ENCODE data around the gene DPH7.
"Not testable (repeated sequence)": the region's sequence is repeated elsewhere in the genome, so short reads cannot be mapped to it uniquely, and the experiment has no call there.

DPH7 gene

GRCh38 chr9:137515338-137515724 is 63.4 kb downstream of the DPH7 start:
- Histone ChIP-seq H2AFZ (ENCODE audit: low read length) (no peak overlapping the region), H3K36me3 (ENCODE audit: insufficient read depth, low read length) (no peaks in the 10 kb centered on the region), H4K20me1 (ENCODE audit: insufficient read depth, low read length, poor library complexity, severe bottlenecking) (no peaks in the 10 kb centered on the region), H3K9me2 (replicated peaks; ENCODE audit: low read depth, low read length) (no peaks in the 10 kb centered on the region), H3K79me2 (ENCODE audit: insufficient read depth, low read length) (no peaks in the 10 kb centered on the region), H3K4me2 (ENCODE audit: low read depth, low read length, poor library complexity, severe bottlenecking) (no peak overlapping the region), H3K4me1 (ENCODE audit: insufficient read depth, low read length, poor library complexity, severe bottlenecking) (no peaks in the 10 kb centered on the region), H3K9ac (ENCODE audit: low read depth, low read length, poor library complexity, severe bottlenecking) (no peak overlapping the region), H3F3A (ENCODE audit: low read depth) (no peaks in the 10 kb centered on the region; the same call in 1 of the 2 replicates), H3K9me3 (ENCODE audit: insufficient read depth, low read depth, low read length) (no peaks in the 10 kb centered on the region), H3K4me3 (ENCODE audit: low read length, poor library complexity, severe bottlenecking) (no peak overlapping the region), H3K27me3 (ENCODE audit: insufficient read depth, low read length, poor library complexity, severe bottlenecking) (no peaks in the 10 kb centered on the region)
- TF ChIP-seq CTCF (conservative IDR thresholded peaks at IDR 0.05; ENCODE audit: low read length) = no peak
- TF ChIP-seq EZH2phosphoT487 (IDR thresholded peaks at IDR 0.05; ENCODE audit: borderline replicate concordance) = no peak

- H3K9ac ChIP-seq (ENCODE audit: low read depth, low read length, poor library complexity, severe bottlenecking) = no peak overlapping the region
- no peaks in the 10 kb centered on the region for H3K9me3 ChIP-seq (ENCODE audit: insufficient read depth, low read depth, low read length)
- H3K36me3 ChIP-seq (ENCODE audit: insufficient read depth, low read length) = no peaks in the 10 kb centered on the region
- H3K27me3 ChIP-seq (ENCODE audit: insufficient read depth, low read length, poor library complexity, severe bottlenecking) = no peaks in the 10 kb centered on the region
- no peaks in the 10 kb centered on the region for H3K79me2 ChIP-seq (ENCODE audit: insufficient read depth, low read length)
- no peak overlapping the region for H3K4me3 ChIP-seq (ENCODE audit: low read length, poor library complexity, severe bottlenecking)
- H3K4me1 ChIP-seq (ENCODE audit: insufficient read depth, low read length, poor library complexity, severe bottlenecking) = no peaks in the 10 kb centered on the region
- no peaks in the 10 kb centered on the region; the same call in 1 of the 2 replicates for H3F3A ChIP-seq (ENCODE audit: low read depth)
- no peaks in the 10 kb centered on the region for H4K20me1 ChIP-seq (ENCODE audit: insufficient read depth, low read length, poor library complexity, severe bottlenecking)
- no peak overlapping the region for H3K4me2 ChIP-seq (ENCODE audit: low read depth, low read length, poor library complexity, severe bottlenecking)
- no peak for TF ChIP-seq CTCF (conservative IDR thresholded peaks at IDR 0.05; ENCODE audit: low read length)
- TF ChIP-seq EZH2phosphoT487 (IDR thresholded peaks at IDR 0.05; ENCODE audit: borderline replicate concordance) = no peak
- no peaks in the 10 kb centered on the region for H3K9me2 ChIP-seq (replicated peaks; ENCODE audit: low read depth, low read length)
- no peak overlapping the region for H2AFZ ChIP-seq (ENCODE audit: low read length)
These were observed 63.9 kb downstream of the DPH7 start for GRCh38 chr9:137514691-137515337.

GRCh38 chr9:137513801-137514570 is 64.7 kb downstream of the DPH7 start:
- not testable (repeated sequence) for H3K9ac ChIP-seq (ENCODE audit: low read depth, low read length, poor library complexity, severe bottlenecking); H2AFZ ChIP-seq (ENCODE audit: low read length); H3K36me3 ChIP-seq (ENCODE audit: insufficient read depth, low read length); H3K4me1 ChIP-seq (ENCODE audit: insufficient read depth, low read length, poor library complexity, severe bottlenecking); H3K9me3 ChIP-seq (ENCODE audit: insufficient read depth, low read depth, low read length); H3K79me2 ChIP-seq (ENCODE audit: insufficient read depth, low read length); H4K20me1 ChIP-seq (ENCODE audit: insufficient read depth, low read length, poor library complexity, severe bottlenecking); H3K27me3 ChIP-seq (ENCODE audit: insufficient read depth, low read length, poor library complexity, severe bottlenecking); H3K4me2 ChIP-seq (ENCODE audit: low read depth, low read length, poor library complexity, severe bottlenecking); H3F3A ChIP-seq (ENCODE audit: low read depth); H3K4me3 ChIP-seq (ENCODE audit: low read length, poor library complexity, severe bottlenecking); H3K9me2 ChIP-seq (replicated peaks; ENCODE audit: low read depth, low read length)

- H3K36me3 ChIP-seq (ENCODE audit: insufficient read depth, low read length); H3K79me2 ChIP-seq (ENCODE audit: insufficient read depth, low read length); H3K4me2 ChIP-seq (ENCODE audit: low read depth, low read length, poor library complexity, severe bottlenecking): not testable (repeated sequence)
These were observed 65.6 kb downstream of the DPH7 start for GRCh38 chr9:137513136-137513535.

More at GRCh38 chr9:137513136-137513535, 65.6 kb downstream of the DPH7 start:
- H3K27me3 ChIP-seq (ENCODE audit: insufficient read depth, low read length, poor library complexity, severe bottlenecking); H3K9ac ChIP-seq (ENCODE audit: low read depth, low read length, poor library complexity, severe bottlenecking); H2AFZ ChIP-seq (ENCODE audit: low read length); H3K9me2 ChIP-seq (replicated peaks; ENCODE audit: low read depth, low read length); H4K20me1 ChIP-seq (ENCODE audit: insufficient read depth, low read length, poor library complexity, severe bottlenecking); H3K4me1 ChIP-seq (ENCODE audit: insufficient read depth, low read length, poor library complexity, severe bottlenecking); H3F3A ChIP-seq (ENCODE audit: low read depth); H3K9me3 ChIP-seq (ENCODE audit: insufficient read depth, low read depth, low read length); H3K4me3 ChIP-seq (ENCODE audit: low read length, poor library complexity, severe bottlenecking): not testable (repeated sequence)
